ENCODE measurements around the gene ZNF605. TPM values are rescaled to one million over a fixed set of nuclear protein-coding genes. Genes with fewer than 3 reads are reported as not detected.

Gene ZNF605
- total RNA-seq, 4 donors from 2014 or later = 4.9 to 7.7 (median 5.6) TPM

GRCh38 chr12:132904718-132905328, 51.3 kb downstream of the ZNF605 start:
- TF ChIP-seq CTCF (IDR thresholded peaks at IDR 0.05) (peak in 1 of 3 donors; percentile 13), POLR2A (IDR thresholded peaks at IDR 0.05) (no peak)
- DNase-seq (ENCODE audit: low spot score in 2 of 2) = peak; percentile 42 to 93
- intact Hi-C loops (cut with DNase I; ENCODE audit: low total_unique reads) = no loop called here
- no peak overlapping the region for H3K4me3 ChIP-seq (ENCODE audit: low read depth, poor library complexity, severe bottlenecking)
- 11 to 13% methylated on average over 20 to 29 of the region's 30 CpGs for WGBS, 2 donors

- no peak overlapping the region for H3K4me3 ChIP-seq (ENCODE audit: low read depth, poor library complexity, severe bottlenecking)
- TF ChIP-seq CTCF (IDR thresholded peaks at IDR 0.05) (no peak), POLR2A (IDR thresholded peaks at IDR 0.05) (no peak)
- no peak for DNase-seq (ENCODE audit: low spot score in 2 of 2)
- intact Hi-C loops (cut with DNase I; ENCODE audit: low total_unique reads) = no loop called here
- 75 to 79% methylated on average over 5 of the region's 5 CpGs for WGBS, 2 donors
These were observed 57.1 kb downstream of the ZNF605 start for GRCh38 chr12:132899033-132899432.

- intact Hi-C loops (cut with DNase I; ENCODE audit: low total_unique reads) = loop anchor here (10.0 kb wide), 1 partner anchor 64 kb away; the partner anchor contains the start of gene GOLGA3
- no peak for DNase-seq (ENCODE audit: low spot score in 2 of 2)
- WGBS, 2 donors = 80 to 82% methylated on average over 6 of the region's 6 CpGs
- H3K4me3 ChIP-seq (ENCODE audit: low read depth, poor library complexity, severe bottlenecking) = no peak overlapping the region
- TF ChIP-seq CTCF (IDR thresholded peaks at IDR 0.05) = no peak
- no peak for TF ChIP-seq POLR2A (IDR thresholded peaks at IDR 0.05)
These were observed 67.3 kb downstream of the ZNF605 start for GRCh38 chr12:132888852-132889251.

- WGBS, 2 donors = 2% methylated on average over 36 to 82 of the region's 84 CpGs
- DNase-seq (ENCODE audit: low spot score in 2 of 2) = peak; percentile 96 to 99
- intact Hi-C loops (cut with DNase I; ENCODE audit: low total_unique reads) = loop anchor here (10.0 kb wide), 1 partner anchor 63 kb away; the partner anchor contains the start of gene GOLGA3
- TF ChIP-seq CTCF (IDR thresholded peaks at IDR 0.05) (no peak), POLR2A (IDR thresholded peaks at IDR 0.05) (peak in 1 of 2 donors; percentile 19)
- peak within 1 kb of the TSS; percentile 89 for H3K4me3 ChIP-seq (ENCODE audit: low read depth, poor library complexity, severe bottlenecking)
These were observed 68.4 kb downstream of the ZNF605 start, which contains the start of gene CHFR for GRCh38 chr12:132887513-132888351. Gene CHFR (minus strand): TSS chr12:132887605. CDS start chr12:132887328, 277 bp downstream.

GRCh38 chr12:132886529-132887477, 69.3 kb downstream of the ZNF605 start:
- peak overlapping the region; percentile 89 for H3K4me3 ChIP-seq (ENCODE audit: low read depth, poor library complexity, severe bottlenecking)
- intact Hi-C loops (cut with DNase I; ENCODE audit: low total_unique reads) = loop anchor here (10.0 kb wide), 1 partner anchor 62 kb away; the partner anchor contains the start of gene GOLGA3
- DNase-seq (ENCODE audit: low spot score in 2 of 2) = peak in 1 of 2 donors; percentile 87
- 8 to 27% methylated on average over 19 to 61 of the region's 64 CpGs for WGBS, 2 donors
- no peak for TF ChIP-seq POLR2A (IDR thresholded peaks at IDR 0.05)
- TF ChIP-seq CTCF (IDR thresholded peaks at IDR 0.05) = no peak
